Heart right ventricle (tissue), 16 donors: Measurements from ENCODE around the gene TUFT1. TPM values are rescaled to one million over a fixed set of nuclear protein-coding genes. Genes with fewer than 3 reads are reported as not detected.
"Not testable (repeated sequence)": the region's sequence is repeated elsewhere in the genome, so short reads cannot be mapped to it uniquely, and the experiment has no call there.

Source experiments
- ATAC-seq, 8 donors: fragments of 200-7000 bp; cut with Tn5 transposase; one replicate each; pipeline ENCODE4 v1.9.1; 2020; ENCODE audit warnings: mild to moderate bottlenecking in 8 of 8, moderate library complexity in 8 of 8, moderate number of reproducible peaks in 1 of 8
- DNase-seq, 2 donors: peaks; one replicate each; pipeline ENCODE4 v3.0.0-alpha.2; 2020
- H3K27ac ChIP-seq, 10 donors: fragments of 200-600 bp; sonication (generic) in 2 of 10; one replicate each; pipeline versions ENCODE4 v1.5.0 to v1.8.0; 2020 to 2022; ENCODE audit warnings: mild to moderate bottlenecking in 3 of 10
- H3K27me3 ChIP-seq, 7 donors: fragments of 200-600 bp; one replicate each; pipeline ENCODE4 v1.8.0; 2021 to 2022; ENCODE audit warnings: mild to moderate bottlenecking in 2 of 7
- H3K36me3 ChIP-seq, 9 donors: fragments of 200-600 bp; sonication (generic) in 1 of 9; one replicate each; pipeline versions ENCODE4 v1.5.0 to v1.8.0; 2020 to 2022; ENCODE audit warnings: mild to moderate bottlenecking in 2 of 9
- H3K4me1 ChIP-seq, 9 donors: fragments of 200-600 bp; sonication (generic) in 1 of 9; one replicate each; pipeline versions ENCODE4 v1.5.0 to v1.8.0; 2020 to 2022; ENCODE audit warnings: mild to moderate bottlenecking in 4 of 9
- H3K4me3 ChIP-seq, 10 donors: fragments of 200-600 bp; sonication (generic) in 2 of 10; one replicate each; pipeline versions ENCODE4 v1.5.0 to v1.8.0; 2020 to 2022; ENCODE audit warnings: mild to moderate bottlenecking in 7 of 10, moderate library complexity in 2 of 10
- H3K9me3 ChIP-seq, 11 donors: fragments of 200-600 bp in 10 of 11; sonication (generic) in 2 of 11; one replicate each; pipeline versions ENCODE4 v1.5.0 to v1.8.0; 2013 to 2022; ENCODE audit warnings: mild to moderate bottlenecking in 2 of 11, control low read depth in 1 of 11, moderate library complexity in 1 of 11
- WGBS, 2 donors: extraction: QIAGEN DNeasy Blood & Tissue Kit; methylation state at CpG; one replicate each; pipeline ENCODE4 v1.1.7; 2013; ENCODE audit warnings: inconsistent platforms in 1 of 2; 5-methylcytosine and 5-hydroxymethylcytosine counted together
- intact Hi-C, 10 donors: fragments of 100-400 bp; cut with DNase I; formaldehyde crosslinking; loops; one replicate each; pipeline versions ENCODE4 v1.11.1 to v1.14.2; 2022
- polyA plus RNA-seq, 2 donors: library from polyadenylated mRNA; stranded (reverse); fragments of 200-250 nt; gene quantifications; one replicate each; pipeline ENCODE4 v1.2.3, GENCODE V29; 2013
- total RNA-seq, 10 donors: library from RNA; stranded (reverse); fragmentation: NEBNext Ultra II Directional in 3 of 10; extraction: Animal tissue kit (Norgen Biotek cat#: 25700) in 3 of 10; gene quantifications; one replicate each; pipeline versions ENCODE4 v1.2.1 to v1.2.4, GENCODE V29; 2021 to 2023
- TF ChIP-seq, protein P1 (sequence below), 9 donors: fragments of 200-600 bp; sonication (generic) in 2 of 9; IDR thresholded peaks; one replicate each; pipeline versions ENCODE4 v1.5.0 to v1.8.0; 2021 to 2022; ENCODE audit warnings: antibody characterized with exemption in 9 of 9, mild to moderate bottlenecking in 5 of 9, moderate library complexity in 1 of 9
- donor health status: Arrhythmogenic right ventricular cardiomyopathy.
- donor health status: ischemic (EF 13 %, LVEDD 7.1; RV severe dilation, severe dysfunction).
- donor health status: healthy with polysubstance abuse.
- donor health status: DM: no; HTN: yes; CAD: no.
- donor health status: DM: no; HTN: no; CAD: no.
- donor health status: ischemic (EF 25% LVEDD 6.9; RV normal size, moderate dysfunction).
- donor health status: ischemic (EF 25% LVEDD 5.7; RV mildly dilated, moderate dysfunction).
- donor health status: healthy.
- donor health status: DM: yes; HTN: yes; CAD: no.
- donor health status: Ischemic cardiomyopathy.
- donor health status: ischemic (EF 35%, LVEDD 5.7; RV mildly dilated, moderate dysfunction).
- donor health status: nonischemic (EF 11% LVEDD 7.7; RV severe dilation, severe dysfunction).
- donor health status: DM: yes; HTN: yes; CAD: no.
- donor health status: PGD.
- donor health status: ischemic (EF 29% LVEDD 5.4; RV normal size, mild dysfunction).
- donor health status: nonischemic (EF 23%, LVEDD 6.1; RV moderate dilation, normal function).

The TUFT1 gene
- total and polyA plus RNA-seq, 12 donors, result 2.6 to 13.0 (median 4.7) TPM

DNA sequence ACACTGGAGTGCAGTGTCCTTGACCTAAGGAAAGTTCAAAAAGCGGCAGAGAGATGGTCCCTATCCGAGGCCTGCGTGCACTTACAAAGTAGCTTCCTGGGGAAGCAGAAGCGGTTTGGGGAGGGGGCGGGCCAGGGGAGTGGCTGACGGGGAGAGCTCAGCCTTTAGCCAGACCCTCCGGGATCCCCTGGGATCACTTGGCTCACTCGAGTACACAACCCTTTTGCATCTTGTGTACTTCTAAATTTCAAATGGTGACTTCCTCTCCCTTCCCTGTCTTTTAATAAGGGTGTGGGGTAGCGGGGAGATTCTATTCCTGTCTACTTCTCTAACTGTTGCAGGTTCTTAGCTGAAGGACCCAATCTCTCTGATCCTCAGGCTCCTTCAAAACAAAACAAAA lies 53.6 kb downstream of the TUFT1 start:
- no peak for DNase-seq

DNA sequence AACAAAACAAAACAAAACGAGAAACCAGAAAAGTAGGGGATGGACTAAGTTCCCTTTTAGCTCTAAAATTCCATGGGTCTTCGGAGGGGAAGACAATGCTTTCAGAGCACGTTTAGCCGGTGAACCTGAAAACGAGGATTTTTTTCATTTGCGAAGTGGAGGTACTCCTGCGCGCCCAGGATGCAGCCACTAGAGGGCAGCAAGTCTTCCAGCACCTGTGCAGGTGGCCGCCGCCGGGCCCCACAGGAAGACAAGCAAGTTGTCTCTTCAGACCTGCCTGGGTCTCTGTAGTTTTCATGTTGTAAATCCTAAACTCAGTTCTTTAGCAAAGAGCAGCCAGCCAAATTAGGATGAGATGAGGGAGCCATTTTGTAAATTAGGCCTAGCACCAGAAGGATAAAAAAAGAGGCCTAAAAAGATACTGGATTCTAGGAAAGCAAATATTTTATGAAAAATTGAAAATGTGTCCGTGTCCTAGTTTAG lies 54.1 kb downstream of the TUFT1 start:
- intact Hi-C loops, result loop anchor here (2.0 to 10.0 kb wide), 8 partner anchors 49 to 243 kb away; partner anchors contain the start of genes C2CD4D (in 4 of the 10), RORC (in 3 of the 10) and TUFT1 (in 1 of the 10)
- 8% methylated on average over 12 of the region's 12 CpGs for WGBS, 2 donors

More for the DNA sequence above, 53.6 kb downstream of the TUFT1 start:
- intact Hi-C loops, result loop anchor here (2.0 to 10.0 kb wide), 8 partner anchors 49 to 244 kb away; partner anchors contain the start of genes C2CD4D (in 4 of the 10), RORC (in 3 of the 10) and TUFT1 (in 1 of the 10)
- H3K27me3 ChIP-seq, result no peaks in the 10 kb centered on the region
- H3K27ac ChIP-seq, result peak overlapping the region in 1 of 10 donors; percentile 20
- peaks cover 0 to 12% (median 0%) of the 10 kb centered on the region in 9 donors for H3K4me1 ChIP-seq
- TF ChIP-seq, protein P1, sequence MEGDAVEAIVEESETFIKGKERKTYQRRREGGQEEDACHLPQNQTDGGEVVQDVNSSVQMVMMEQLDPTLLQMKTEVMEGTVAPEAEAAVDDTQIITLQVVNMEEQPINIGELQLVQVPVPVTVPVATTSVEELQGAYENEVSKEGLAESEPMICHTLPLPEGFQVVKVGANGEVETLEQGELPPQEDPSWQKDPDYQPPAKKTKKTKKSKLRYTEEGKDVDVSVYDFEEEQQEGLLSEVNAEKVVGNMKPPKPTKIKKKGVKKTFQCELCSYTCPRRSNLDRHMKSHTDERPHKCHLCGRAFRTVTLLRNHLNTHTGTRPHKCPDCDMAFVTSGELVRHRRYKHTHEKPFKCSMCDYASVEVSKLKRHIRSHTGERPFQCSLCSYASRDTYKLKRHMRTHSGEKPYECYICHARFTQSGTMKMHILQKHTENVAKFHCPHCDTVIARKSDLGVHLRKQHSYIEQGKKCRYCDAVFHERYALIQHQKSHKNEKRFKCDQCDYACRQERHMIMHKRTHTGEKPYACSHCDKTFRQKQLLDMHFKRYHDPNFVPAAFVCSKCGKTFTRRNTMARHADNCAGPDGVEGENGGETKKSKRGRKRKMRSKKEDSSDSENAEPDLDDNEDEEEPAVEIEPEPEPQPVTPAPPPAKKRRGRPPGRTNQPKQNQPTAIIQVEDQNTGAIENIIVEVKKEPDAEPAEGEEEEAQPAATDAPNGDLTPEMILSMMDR (IDR thresholded peaks at IDR 0.05), result no peak
- peak overlapping the region in 4 of 10 donors; percentile 15 to 30 (median 16) for H3K4me3 ChIP-seq
- H3K36me3 ChIP-seq, result no peaks in the 10 kb centered on the region
- peaks cover 0 to 10% (median 5%) of the 10 kb centered on the region in 11 donors for H3K9me3 ChIP-seq
- WGBS, 2 donors, result 15 to 17% methylated on average over 9 of the region's 9 CpGs
- ATAC-seq, result no peak

DNA sequence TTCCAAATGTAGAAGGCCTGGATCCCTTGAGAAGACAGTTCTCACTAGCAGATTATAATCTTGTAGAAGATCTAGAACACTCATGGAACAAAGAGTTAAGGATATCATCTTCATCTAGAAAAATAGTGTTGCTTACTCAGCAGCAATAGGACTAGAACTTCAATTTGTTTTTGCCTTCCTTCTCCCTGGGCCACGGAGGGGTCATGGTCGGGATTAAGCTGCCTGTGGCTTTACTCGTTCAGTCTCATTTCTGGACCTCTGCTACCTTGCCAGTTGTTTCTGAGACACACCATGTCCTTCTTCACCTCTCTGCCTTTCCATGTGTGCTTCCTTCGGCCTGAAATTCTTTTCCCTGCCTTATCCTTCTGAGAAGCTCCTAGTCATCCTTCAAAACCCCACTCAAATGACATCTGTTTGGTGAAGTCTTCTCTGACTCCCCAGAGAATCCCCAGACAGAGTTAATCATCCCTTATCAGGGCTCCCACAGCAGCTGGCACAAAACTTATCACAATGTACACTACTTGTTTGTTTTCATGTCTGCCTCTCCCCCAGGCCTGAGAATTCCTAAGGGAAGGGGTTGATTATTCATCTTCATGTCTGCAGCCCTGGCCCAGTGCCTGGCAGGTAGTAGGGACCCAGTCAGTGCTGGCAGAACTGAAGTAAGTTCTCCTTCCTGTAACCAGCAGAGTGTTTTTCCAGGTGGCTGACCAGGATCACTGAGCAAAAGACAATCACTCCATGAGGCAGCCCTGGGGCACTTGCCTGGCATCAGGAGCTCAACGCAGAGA lies 56.3 kb downstream of the TUFT1 start:
- H3K9me3 ChIP-seq, result peaks cover 0 to 3% (median 0%) of the 10 kb centered on the region in 11 donors
- ATAC-seq (no peak), DNase-seq (no peak)
- no peak overlapping the region for H3K27ac ChIP-seq
- TF ChIP-seq, protein P1 (IDR thresholded peaks at IDR 0.05), result no peak
- H3K27me3 ChIP-seq, result no peaks in the 10 kb centered on the region
- intact Hi-C loops, result loop anchor here in 5 of 10 donors (2.0 to 10.0 kb wide), 5 partner anchors 52 to 238 kb away; partner anchors contain the start of genes C2CD4D (in 3 of the 5), RORC (in 3 of the 5) and TUFT1 (in 1 of the 5)
- 87 to 88% methylated on average over 5 of the region's 5 CpGs for WGBS, 2 donors
- no peaks in the 10 kb centered on the region for H3K36me3 ChIP-seq
- no peak overlapping the region for H3K4me3 ChIP-seq
- H3K4me1 ChIP-seq, result peaks cover 0 to 12% (median 0%) of the 10 kb centered on the region in 9 donors

More for the DNA sequence above, 54.1 kb downstream of the TUFT1 start:
- Histone ChIP-seq H3K36me3 (no peaks in the 10 kb centered on the region), H3K4me1 (peaks cover 0 to 12% (median 0%) of the 10 kb centered on the region in 9 donors), H3K27me3 (no peaks in the 10 kb centered on the region), H3K9me3 (peaks cover 0 to 10% (median 5%) of the 10 kb centered on the region in 11 donors), H3K27ac (no peak overlapping the region), H3K4me3 (peak overlapping the region in 4 of 10 donors; percentile 15 to 30 (median 16))
- ATAC-seq, result peak in 6 of 8 donors; percentile 55 to 76 (median 62)
- TF ChIP-seq, protein P1 (IDR thresholded peaks at IDR 0.05), result peak; percentile 72 to 95 (median 92)
- peak; percentile 67 to 73 for DNase-seq

DNA sequence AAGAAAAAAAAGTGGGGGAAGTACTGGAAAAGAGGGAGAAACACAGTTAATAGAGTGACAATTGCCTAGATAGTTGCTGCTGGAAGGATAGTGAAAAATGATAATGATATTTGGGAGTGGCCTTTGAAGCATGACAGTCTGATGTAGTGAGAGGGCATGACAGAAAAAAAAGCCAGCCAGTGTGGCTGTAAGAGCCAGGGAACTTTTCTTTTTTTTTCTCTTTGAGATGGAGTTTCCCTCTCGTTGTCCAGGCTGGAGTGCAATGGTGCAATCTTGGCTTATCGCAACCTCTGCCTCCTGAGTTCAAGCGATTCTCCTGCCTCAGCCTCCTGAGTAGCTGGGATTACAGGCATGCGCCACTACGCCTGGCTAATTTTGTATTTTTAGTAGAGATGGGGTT lies 62.4 kb downstream of the TUFT1 start:
- H3K4me1 ChIP-seq, H3K4me3 ChIP-seq, DNase-seq, H3K27ac ChIP-seq, ATAC-seq, H3K36me3 ChIP-seq, H3K9me3 ChIP-seq, intact Hi-C loops: not testable (repeated sequence)
- peaks cover 0 to 32% (median 7%) of the 10 kb centered on the region in 7 donors for H3K27me3 ChIP-seq
- 79 to 85% methylated on average over 5 of the region's 5 CpGs for WGBS, 2 donors
